HCT116 (cell line): ENCODE data around the gene MCAM. TPM values are rescaled to one million over a fixed set of nuclear protein-coding genes. Genes with fewer than 3 reads are reported as not detected.

ENCODE experiments used
- ATAC-seq: fragments of 200-7000 bp; cut with Tn5 transposase; 2 replicates; pipeline ENCODE4 v1.9.1; 2020; ENCODE audit warnings: mild to moderate bottlenecking, moderate library complexity
- BruUV-seq: library from RNA; stranded (reverse); fragments of 400-500 nt; replicated peaks from 2 replicates; lab custom pipeline; 2021; lab: Mats Ljungman, UMichigan
- CTCF ChIA-PET: fragments of 300-600 bp; sonication (Branson Sonifier 250); formaldehyde crosslinking; loops from one replicate; lab custom pipeline; 2021; ENCODE audit warnings: antibody characterized with exemption; lab: Charles Lee
- POLR2A ChIA-PET: fragments of 300-600, 350-600 bp; sonication (Branson Sonifier 250); formaldehyde crosslinking; loops from one replicate; lab custom pipeline; 2021; ENCODE audit warnings: antibody characterized with exemption; lab: Charles Lee
- RAD21 ChIA-PET, 2 experiments: fragments of 300-600 bp; sonication (Branson Sonifier 250); formaldehyde crosslinking; loops; one replicate each; lab custom pipeline; 2023; ENCODE audit warnings: low total read pairs in 2 of 2; ENCODE audit not compliant: uncharacterized antibody in 2 of 2, unreplicated experiment in 2 of 2, low non-redundant PET in 1 of 2; lab: Charles Lee
- DNase-seq: peaks from one replicate; pipeline ENCODE4 v3.0.0-alpha.2; 2010; ENCODE audit warnings: low read depth, low spot score
- H2AFZ ChIP-seq: fragments of 200-600 bp; shearing (Covaris generic), sonication (generic); 2 replicates; pipeline ENCODE4 v1.6.1; 2017; ENCODE audit warnings: low read depth, mixed run types, mixed read lengths, antibody characterized with exemption, low read length; ENCODE audit not compliant: poor library complexity, severe bottlenecking
- H3K27ac ChIP-seq: 2 replicates; pipeline ENCODE4 v1.5.1; 2012; ENCODE audit warnings: low read depth, low read length
- H3K27me3 ChIP-seq: fragments of 200-600 bp; sonication (generic); 2 replicates; pipeline ENCODE4 v1.6.1; 2016; ENCODE audit warnings: mixed run types, low read length, mixed read lengths; ENCODE audit not compliant: insufficient read depth
- H3K36me3 ChIP-seq, 2 experiments: fragments of 200-500 bp in 1 of 2; fragments of 200-600 bp in 1 of 2; sonication (Bioruptor generic) in 1 of 2; sonication (generic) in 1 of 2; 2 replicates each; pipeline versions ENCODE4 v1.5.1 to v1.6.1; 2014 to 2016; ENCODE audit warnings: low read length in 2 of 2, inconsistent platforms in 1 of 2, mixed read lengths in 1 of 2, mixed run types in 1 of 2; ENCODE audit not compliant: insufficient read depth in 2 of 2, control insufficient read depth in 1 of 2
- H3K4me1 ChIP-seq, 2 experiments: fragments of 200-600 bp in 1 of 2; sonication (generic) in 1 of 2; 2 replicates each; pipeline versions ENCODE4 v1.5.1 to v1.6.1; 2012 to 2017; ENCODE audit warnings: low read length in 2 of 2, inconsistent platforms in 1 of 2, mild to moderate bottlenecking in 1 of 2, mixed read lengths in 1 of 2, mixed run types in 1 of 2, moderate library complexity in 1 of 2; ENCODE audit not compliant: insufficient read depth in 2 of 2, control insufficient read depth in 1 of 2
- H3K4me2 ChIP-seq: fragments of 200-600 bp; sonication (generic); 2 replicates; pipeline ENCODE4 v1.6.1; 2017; ENCODE audit warnings: mixed run types, low read length, mixed read lengths
- H3K4me3 ChIP-seq, 2 experiments: fragments of 200-600 bp in 1 of 2; sonication (generic) in 1 of 2; replicated peaks in 1 of 2; 2 replicates each; pipeline ENCODE4 v1.5.1; 2011 to 2016; ENCODE audit warnings: low read length in 2 of 2, control low read depth in 1 of 2, low read depth in 1 of 2, mild to moderate bottlenecking in 1 of 2, mixed read lengths in 1 of 2, mixed run types in 1 of 2
- H3K79me2 ChIP-seq: fragments of 200-600 bp; sonication (generic); 2 replicates; pipeline ENCODE4 v1.6.1; 2017; ENCODE audit warnings: mild to moderate bottlenecking, mixed run types, low read length, moderate library complexity, mixed read lengths; ENCODE audit not compliant: insufficient read depth
- H3K9ac ChIP-seq: fragments of 200-600 bp; sonication (generic); 2 replicates; pipeline ENCODE4 v1.6.1; 2016; ENCODE audit warnings: low read length, mixed read lengths
- H3K9me2 ChIP-seq: fragments of 200-600 bp; sonication (generic), shearing (Covaris generic); 2 replicates; pipeline ENCODE4 v1.6.1; 2017; ENCODE audit warnings: mixed run types, mild to moderate bottlenecking, moderate library complexity; ENCODE audit not compliant: insufficient read depth
- H3K9me3 ChIP-seq, 2 experiments: fragments of 200-500 bp in 1 of 2; fragments of 200-600 bp in 1 of 2; sonication (Bioruptor generic) in 1 of 2; sonication (generic) in 1 of 2; 2 replicates each; pipeline ENCODE4 v1.6.1; 2014 to 2017; ENCODE audit warnings: low read length in 2 of 2, mixed read lengths in 2 of 2, inconsistent platforms in 1 of 2, low read depth in 1 of 2, mild to moderate bottlenecking in 1 of 2, mixed run types in 1 of 2, moderate library complexity in 1 of 2; ENCODE audit not compliant: control insufficient read depth in 1 of 2, insufficient read depth in 1 of 2
- H4K20me1 ChIP-seq: fragments of 200-600 bp; sonication (generic), shearing (Covaris generic); 2 replicates; pipeline ENCODE4 v1.6.1; 2017; ENCODE audit warnings: mixed run types, mild to moderate bottlenecking, moderate library complexity; ENCODE audit not compliant: insufficient read depth
- EZH2 ChIP-seq: fragments of 200-600 bp; sonication (generic); IDR thresholded peaks from 2 replicates; pipeline ENCODE4 v1.6.1; 2017; ENCODE audit warnings: antibody characterized with exemption, mixed run types
- SRF ChIP-seq: IDR thresholded peaks from 2 replicates; pipeline ENCODE4 v1.6.1; 2012; ENCODE audit warnings: low read depth
- YY1 ChIP-seq: IDR thresholded peaks from 2 replicates; pipeline ENCODE4 v1.6.1; 2011; ENCODE audit warnings: low read length, low read depth, moderate library complexity, mild to moderate bottlenecking; ENCODE audit not compliant: insufficient replicate concordance; ENCODE audit errors: extremely low read depth
- ZFX ChIP-seq: fragments of 450-650 bp; IDR thresholded peaks from 2 replicates; pipeline ENCODE4 v1.6.1; 2017
- ZNF274 ChIP-seq: fragments of 200-500 bp; sonication (Bioruptor generic); IDR thresholded peaks from 2 replicates; pipeline ENCODE4 v1.6.1; 2014; ENCODE audit warnings: mild to moderate bottlenecking, low read depth, low read length, inconsistent platforms
- intact Hi-C: fragments of 100-400 bp; cut with micrococcal nuclease; formaldehyde crosslinking; loops from 2 replicates; pipeline ENCODE4 v1.10.0; 2022
- total RNA-seq: library from RNA; stranded (reverse); gene quantifications from one replicate; pipeline ENCODE4 v1.2.1, GENCODE V29; 2021; ENCODE audit not compliant: unreplicated experiment
- TF ChIP-seq, protein P1 (sequence below): IDR thresholded peaks from 2 replicates; pipeline ENCODE4 v1.6.1; 2012; ENCODE audit warnings: low read depth

Gene MCAM
- total RNA-seq, 1 experiment from 2014 or later = 17.4 TPM

DNA sequence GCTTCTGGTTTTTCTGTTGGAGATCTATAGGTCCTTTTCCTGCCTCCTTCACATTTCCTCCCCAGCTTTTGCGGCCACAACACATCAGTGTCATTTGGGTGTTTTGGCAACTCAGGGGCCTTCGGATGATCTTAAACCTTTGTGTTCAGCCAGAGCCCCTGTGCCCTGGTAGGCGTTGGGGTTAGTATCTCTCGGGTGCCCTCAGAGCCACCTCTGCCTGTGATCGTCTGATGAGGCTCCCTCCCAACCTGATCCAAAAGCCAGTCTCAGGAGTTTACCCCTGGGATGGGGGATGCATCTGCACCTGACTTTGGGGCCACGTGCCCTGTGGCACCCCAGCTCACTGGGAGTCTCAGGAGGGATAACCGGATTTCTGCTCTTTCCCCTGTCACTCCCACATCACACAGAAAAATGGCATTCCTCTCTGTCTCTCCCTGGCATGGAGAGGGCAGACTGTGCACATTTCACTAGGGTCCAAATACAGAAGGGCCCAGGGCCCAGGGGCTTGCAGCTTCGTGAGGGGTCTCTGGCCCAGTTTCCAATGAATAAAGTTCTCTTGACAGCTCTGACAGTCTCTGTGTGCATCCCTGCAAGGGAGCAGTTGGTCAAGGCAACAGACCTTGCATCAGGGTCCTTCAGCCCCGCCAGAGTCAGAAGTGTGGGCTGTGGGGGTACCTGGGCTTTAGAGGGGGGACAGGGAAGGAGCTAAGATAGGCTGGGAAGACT lies 20.0 kb upstream of the MCAM start:
- intact Hi-C loops = no loop called here
- RAD21 ChIA-PET = no interaction called here
- Histone ChIP-seq H3K36me3 (peaks cover 0 to 12% of the 10 kb centered on the region in 2 experiments; a peak in 2 of 4 replicates), H3K9me2 (no peaks in the 10 kb centered on the region), H2AFZ (no peak overlapping the region), H3K9ac (no peak overlapping the region), H3K9me3 (no peaks in the 10 kb centered on the region), H3K79me2 (peaks cover 30% of the 10 kb centered on the region), H3K4me2 (no peak overlapping the region), H3K4me3 (no peak overlapping the region), H4K20me1 (no peaks in the 10 kb centered on the region), H3K4me1 (peaks cover 9 to 51% of the 10 kb centered on the region in 2 experiments), H3K27me3 (no peaks in the 10 kb centered on the region), H3K27ac (no peak overlapping the region)
- DNase-seq (no peak), ATAC-seq (no peak)
- BruUV-seq = no TSS peak
- CTCF ChIA-PET = interaction anchor here (1.6 to 3.9 kb wide), 5 partner anchors 10 to 192 kb away, joined by 4 to 68 read pairs (median 14); no protein-coding TSS in a partner anchor
- POLR2A ChIA-PET = interaction anchor here (0.6 kb wide), 1 partner anchor 8 kb away, joined by 3 read pairs; no protein-coding TSS in a partner anchor
- TF ChIP-seq, protein P1, sequence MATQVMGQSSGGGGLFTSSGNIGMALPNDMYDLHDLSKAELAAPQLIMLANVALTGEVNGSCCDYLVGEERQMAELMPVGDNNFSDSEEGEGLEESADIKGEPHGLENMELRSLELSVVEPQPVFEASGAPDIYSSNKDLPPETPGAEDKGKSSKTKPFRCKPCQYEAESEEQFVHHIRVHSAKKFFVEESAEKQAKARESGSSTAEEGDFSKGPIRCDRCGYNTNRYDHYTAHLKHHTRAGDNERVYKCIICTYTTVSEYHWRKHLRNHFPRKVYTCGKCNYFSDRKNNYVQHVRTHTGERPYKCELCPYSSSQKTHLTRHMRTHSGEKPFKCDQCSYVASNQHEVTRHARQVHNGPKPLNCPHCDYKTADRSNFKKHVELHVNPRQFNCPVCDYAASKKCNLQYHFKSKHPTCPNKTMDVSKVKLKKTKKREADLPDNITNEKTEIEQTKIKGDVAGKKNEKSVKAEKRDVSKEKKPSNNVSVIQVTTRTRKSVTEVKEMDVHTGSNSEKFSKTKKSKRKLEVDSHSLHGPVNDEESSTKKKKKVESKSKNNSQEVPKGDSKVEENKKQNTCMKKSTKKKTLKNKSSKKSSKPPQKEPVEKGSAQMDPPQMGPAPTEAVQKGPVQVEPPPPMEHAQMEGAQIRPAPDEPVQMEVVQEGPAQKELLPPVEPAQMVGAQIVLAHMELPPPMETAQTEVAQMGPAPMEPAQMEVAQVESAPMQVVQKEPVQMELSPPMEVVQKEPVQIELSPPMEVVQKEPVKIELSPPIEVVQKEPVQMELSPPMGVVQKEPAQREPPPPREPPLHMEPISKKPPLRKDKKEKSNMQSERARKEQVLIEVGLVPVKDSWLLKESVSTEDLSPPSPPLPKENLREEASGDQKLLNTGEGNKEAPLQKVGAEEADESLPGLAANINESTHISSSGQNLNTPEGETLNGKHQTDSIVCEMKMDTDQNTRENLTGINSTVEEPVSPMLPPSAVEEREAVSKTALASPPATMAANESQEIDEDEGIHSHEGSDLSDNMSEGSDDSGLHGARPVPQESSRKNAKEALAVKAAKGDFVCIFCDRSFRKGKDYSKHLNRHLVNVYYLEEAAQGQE = no peak
- TF ChIP-seq ZFX = no peak
- TF ChIP-seq ZNF274 = no peak
- no peak for TF ChIP-seq YY1
- TF ChIP-seq SRF = no peak
- TF ChIP-seq EZH2 = no peak
